HG03342 (cell line): ENCODE data around the gene OR52K2.
"Not testable (repeated sequence)": the region's sequence is repeated elsewhere in the genome, so short reads cannot be mapped to it uniquely, and the experiment has no call there.

ENCODE experiments used
- ATAC-seq: cut with Tn5 transposase; IDR thresholded peaks from one replicate; pipeline ENCODE4 v1.9.1; 2021; ENCODE audit warnings: mild to moderate bottlenecking, moderate library complexity; ENCODE audit not compliant: unreplicated experiment

The OR52K2 gene

DNA sequence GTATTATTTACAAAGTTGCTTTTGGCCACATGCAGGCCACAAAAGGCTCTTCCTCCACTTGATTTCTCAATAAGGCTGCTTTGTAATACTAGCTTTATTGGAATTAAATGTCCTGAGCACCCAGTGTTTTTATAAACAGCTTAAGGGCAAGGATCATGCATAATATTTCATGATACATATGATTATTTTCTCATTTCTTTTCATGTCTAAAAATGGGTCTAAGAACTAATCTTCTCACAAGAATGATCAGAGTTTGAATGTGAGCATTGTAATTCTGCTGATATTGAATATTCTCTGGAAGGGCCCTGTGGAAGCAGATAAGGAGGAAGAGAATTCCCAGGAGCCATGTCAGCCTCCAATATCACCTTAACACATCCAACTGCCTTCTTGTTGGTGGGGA, at the start of gene OR52K2:
Gene OR52K2 (plus strand): TSS at position 301 of the 400 bp plus-strand sequence. CDS start 45 bp downstream, at position 346.
- no peak for ATAC-seq

DNA sequence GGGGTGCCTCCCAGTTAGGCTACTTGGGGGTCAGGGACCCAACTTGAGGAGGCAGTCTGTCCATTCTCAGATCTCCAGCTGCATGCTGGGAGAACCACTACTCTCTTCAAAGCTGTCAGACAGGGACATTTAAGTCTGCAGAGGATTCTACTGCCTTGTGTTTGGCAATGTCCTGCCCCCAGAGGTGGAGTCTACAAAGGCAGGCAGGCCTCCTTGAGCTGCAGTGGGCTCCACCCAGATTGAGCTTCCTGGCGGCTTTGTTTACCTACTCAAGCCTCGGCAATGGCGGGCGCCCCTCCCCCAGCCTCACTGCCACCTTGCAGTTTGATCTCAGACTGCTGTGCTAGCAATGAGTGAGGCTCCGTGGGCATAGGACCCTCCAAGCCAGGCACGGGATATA, 42.9 kb upstream of the OR52K2 start:
- ATAC-seq: not testable (repeated sequence)

DNA sequence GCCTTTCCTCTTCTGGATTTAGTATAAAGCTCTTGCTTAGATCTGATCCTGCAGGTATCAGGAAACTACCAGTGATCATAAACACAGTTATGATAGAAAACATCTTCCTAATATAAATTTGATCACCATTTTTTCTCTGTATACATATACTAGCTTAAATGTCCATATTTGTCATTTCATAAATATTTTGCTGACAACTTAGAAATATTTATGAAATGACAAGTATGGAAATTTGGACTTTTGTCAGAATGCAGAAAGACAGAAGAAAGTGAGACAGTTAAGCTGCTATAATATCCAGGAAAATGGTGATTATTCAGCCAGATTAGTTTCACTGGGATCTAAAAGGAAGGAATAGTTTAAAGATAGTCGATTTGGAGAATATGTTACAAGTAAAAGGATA, 32.8 kb upstream of the OR52K2 start:
- no peak for ATAC-seq

DNA sequence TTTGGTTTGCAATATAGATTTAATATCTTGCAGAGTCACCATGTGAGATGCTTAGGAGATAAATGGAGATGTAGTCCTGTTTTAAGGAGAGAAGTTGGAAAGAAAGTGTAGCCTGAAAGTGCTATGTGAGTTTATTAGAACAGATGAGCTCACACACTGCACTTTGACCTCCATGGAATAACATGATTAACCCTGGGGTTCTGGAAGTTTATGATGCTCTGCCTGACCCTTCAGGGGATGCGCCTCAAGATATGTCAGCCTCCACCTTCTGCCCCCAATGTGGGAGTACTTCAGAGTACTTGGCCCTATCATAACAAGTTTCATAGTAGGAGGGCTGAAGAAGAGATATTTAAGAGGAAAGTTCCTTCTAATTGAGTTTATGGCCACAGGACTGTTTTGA, 32.3 kb upstream of the OR52K2 start:
- no peak for ATAC-seq

DNA sequence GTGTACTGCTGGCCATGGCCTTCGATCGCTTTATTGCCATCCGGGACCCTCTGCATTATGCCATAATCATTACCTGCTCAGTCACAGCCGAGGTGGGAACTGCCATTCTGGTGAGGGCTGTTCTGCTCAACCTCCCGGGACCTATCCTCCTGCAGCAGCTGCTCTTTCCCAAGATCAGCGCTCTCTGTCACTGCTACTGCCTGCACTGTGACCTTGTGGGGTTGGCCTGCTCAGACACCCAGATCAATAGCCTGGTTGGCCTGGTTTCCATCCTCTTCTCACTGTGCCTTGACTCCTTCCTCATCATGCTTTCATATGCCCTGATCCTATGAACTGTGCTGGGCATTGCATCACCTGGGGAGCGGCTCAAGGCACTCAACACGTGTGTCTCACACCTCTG, 30.7 kb upstream of the OR52K2 start:
- ATAC-seq: no peak

DNA sequence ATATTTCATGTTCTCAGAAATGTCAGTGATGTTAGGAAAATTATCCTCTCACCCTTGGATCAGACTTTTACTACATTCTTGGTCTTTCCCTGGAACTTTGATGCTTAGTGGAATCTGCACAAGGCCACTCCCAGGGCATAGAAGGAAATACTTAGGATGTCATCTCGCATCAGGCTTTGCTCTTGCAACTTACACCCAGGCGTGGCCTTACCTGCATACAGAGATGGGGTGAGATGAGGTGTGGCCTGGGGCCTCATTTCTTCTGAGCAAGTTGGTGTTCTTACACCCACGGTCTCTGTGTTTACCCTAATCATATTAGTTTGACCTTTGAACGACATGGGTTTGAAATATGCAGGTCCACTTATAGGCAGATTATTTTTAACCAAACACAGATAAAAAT, 19.0 kb upstream of the OR52K2 start:
- no peak for ATAC-seq

DNA sequence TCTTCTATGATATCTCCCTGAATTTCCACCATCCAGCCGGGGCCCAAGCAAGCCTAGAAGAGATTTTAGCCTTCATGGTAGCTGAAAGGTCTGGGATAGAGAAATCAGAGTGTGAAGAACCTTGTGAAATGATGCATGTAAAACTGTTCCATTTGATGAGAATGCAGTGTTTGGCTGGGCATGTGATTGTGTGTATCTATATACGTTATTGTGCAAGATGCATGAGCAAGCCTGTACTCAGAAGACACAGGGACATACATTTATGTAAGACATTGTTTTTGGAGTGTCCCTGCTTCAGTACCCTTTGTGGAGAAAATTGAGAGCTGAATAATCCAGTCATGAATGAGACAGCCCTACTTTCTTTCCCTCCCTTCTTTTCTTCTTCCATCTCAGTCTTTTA, 15.2 kb upstream of the OR52K2 start:
- no peak for ATAC-seq

DNA sequence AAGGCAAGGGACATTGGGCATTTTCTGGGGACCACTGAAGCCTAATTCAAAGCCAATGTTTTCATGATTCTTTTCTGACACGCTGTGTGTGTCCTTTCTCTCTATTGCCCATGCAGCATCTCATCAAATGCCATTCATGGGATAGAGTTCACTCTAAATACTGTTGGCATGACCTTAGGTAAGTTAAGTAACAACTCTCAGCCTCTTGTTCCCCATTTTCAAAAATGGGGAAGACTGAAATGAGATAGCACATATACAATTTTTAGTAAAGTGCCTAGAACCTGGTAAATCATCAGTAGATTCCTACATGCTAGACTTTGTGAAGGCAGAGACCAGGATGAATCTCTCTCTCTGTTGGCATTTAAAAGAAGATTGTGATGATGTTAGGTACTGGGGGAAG, 12.7 kb upstream of the OR52K2 start:
- no peak for ATAC-seq

DNA sequence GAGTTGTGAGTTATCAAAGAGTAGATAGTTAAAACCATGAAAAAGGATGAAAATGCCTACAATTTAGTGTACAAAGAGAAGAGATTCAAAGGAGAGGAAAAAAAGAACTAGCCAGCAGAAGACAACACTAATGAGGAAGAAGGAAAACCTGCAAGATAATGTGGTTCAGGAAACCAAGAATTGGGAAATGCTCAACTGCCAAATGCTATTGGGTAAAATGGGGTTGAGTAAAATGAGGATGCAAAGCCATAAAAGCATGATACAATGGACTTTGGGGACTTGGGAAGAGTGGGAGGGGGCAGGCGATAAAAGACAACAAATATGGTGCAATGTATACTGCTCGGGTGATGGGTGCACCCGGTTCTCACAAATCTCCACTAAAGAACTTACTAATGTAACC, 7.6 kb upstream of the OR52K2 start:
- no peak for ATAC-seq

DNA sequence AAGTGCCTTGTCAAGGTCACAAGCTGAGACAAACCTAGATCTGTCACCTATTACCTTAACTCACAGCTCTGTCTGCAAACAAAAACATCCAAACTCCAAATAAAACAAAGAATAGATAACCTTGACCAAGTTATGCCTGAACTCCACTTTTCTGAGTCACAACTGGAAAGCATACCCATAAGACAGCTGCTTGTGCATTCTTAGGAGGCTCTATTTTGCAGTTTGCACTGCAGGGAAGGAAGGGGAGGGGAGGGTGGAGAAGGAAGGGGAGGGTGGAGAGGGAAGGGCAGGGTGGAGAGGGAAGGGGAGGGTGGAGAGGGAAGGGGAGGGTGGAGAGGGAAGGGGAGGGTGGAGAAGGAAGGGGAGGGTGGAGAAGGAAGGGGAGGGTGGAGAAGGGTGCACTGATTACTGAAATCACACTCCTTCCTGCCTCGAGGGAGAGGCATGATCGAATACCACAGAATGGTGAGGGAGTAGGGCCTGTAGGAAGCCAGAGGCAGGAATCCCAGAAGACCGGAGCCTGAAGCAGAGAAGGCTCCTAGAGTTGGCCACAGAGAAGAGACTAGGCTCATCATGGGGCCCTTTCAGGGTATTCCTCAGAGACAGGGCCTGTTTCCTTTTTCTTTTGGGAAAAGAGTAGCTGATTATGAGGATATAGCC, 5.7 kb upstream of the OR52K2 start:
- no peak for ATAC-seq

DNA sequence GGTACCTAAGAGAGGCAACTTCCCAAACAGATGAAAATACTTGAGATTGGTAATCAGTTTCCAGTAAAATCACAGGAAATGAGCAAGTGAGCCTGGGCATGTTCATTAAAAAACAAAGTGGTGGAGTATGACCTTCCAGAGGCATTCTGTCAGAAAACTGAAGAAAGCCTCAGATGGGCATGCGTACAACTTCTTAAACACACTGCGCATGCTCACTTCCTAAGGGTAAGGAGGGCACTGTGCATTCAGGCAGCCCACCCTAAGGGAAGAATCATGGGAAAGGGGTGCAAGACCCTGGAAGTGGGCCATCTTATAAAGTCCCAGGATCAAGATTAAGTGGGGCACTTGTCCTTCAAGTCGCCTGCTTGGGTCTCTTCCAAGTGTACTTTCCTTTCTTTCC, 4.0 kb downstream of the OR52K2 start:
- ATAC-seq: no peak

DNA sequence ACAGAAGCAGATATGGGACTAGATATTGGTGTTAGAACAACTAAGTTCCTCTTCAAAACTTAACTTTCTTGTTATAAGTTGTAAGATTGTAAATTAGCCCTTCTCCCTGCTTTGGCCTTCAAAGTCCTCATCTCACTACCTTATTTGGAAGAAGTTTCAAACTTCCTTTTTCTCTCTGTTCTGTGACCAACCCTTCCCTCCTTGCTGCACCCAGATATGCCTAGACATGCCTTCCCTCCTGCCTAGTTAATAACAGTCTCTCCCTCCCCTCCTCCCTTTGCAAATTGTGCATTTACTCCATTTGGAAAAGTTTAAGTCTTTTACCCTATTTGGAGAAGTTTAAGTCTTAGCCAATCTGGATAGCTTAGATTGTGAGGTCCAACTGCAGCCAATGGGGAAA, 4.9 kb downstream of the OR52K2 start:
- ATAC-seq: no peak

DNA sequence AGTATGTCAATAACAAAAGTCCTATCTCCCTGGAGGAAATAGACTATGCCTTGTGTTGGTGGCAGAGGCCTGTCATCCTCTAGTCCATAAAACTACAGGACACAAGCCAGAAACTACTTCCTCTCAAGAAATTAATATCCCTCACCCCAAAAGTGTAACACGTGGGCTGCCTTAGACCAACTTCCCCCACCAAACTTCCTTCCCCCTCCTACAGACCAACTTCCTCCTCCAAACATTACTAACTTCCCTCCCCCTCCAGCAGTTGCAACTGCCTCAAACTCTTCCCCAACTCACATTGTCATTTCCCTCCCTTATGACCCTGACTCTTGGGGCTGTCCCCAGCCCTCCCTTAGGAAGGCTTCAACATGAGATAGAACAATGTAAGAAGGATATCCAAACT, 6.3 kb downstream of the OR52K2 start:
- ATAC-seq: no peak

DNA sequence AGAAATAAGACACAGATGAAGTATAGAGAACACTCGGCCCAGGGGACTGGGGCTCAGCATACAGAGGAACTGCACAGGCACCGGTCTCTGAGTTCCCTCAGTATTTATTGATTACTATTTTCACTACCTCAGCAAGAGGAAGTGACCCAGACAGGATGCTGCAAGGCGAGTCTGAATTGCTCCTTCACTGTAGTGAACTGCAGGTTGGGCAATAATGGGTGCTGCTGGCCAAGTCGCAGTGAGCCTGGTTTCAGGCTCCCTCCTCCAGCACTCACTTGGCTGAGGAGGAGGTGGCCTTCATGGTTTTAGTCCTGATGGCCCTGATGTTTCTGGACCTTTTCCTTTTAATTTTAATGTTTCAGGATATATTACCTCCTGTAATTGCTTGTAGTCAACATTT, 10.4 kb downstream of the OR52K2 start:
- peak; percentile 72 for ATAC-seq

DNA sequence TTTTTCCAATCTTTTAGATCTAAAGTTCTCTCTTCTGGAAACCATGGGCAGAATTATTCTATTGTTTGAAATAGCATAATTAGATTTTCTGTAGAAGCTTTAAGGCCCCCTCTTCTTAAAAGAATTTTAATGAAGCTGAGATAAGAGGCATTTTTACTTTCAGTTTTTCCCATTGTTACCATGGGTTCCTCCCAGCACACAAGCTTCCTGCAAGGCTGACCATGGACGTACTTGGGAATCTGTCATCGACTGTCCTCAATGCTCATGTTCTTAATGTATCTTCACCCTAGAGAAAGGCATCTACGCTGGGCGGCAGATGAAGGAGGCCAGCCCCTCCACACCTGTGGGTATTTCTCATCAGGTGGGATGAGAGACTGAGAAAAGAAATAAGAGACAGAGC, 11.1 kb downstream of the OR52K2 start:
- no peak for ATAC-seq

DNA sequence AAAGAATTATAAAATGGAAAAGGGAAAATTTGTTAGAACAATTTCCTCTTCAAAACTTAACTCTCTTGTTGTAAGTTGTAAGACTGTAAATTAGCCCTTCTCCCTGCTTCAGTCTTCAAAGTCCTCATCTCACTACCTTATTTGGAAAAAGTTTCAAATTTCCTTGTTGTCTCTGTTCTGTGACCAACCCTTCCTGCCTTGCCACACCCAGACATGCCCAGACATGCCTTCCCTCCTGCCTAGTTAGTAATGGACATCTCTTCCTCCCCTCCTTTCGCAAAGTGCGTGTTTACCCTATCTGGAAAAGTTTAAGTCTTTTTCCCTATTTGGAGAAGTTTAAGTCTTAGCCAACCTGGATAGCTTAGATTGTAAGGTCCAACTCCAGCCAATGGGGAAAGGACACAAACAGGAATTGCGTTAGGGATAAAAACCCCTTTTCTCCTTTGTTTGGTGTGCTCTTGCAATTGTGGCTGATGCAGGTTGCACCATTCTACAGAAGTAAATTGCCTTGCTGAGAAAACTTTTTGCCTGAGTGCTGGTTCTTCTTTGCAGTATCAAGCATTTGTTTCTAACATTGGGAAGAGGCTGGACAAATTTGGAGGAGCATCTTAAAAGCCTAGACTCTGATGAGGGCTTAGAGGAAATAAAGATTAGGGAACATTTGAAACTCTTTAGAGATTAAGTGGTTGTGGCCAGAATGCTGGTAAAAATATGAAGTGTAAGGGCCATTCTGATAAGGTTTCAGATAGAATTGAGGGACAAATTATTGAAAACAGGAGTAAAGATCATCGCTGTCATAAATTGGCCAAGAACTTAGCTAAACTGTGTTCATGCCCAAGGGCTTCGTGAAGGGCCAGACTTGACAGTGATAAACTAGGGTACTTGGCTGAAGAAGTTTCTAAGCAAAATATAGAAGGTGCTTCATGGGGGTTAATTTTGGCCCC, 15.4 kb downstream of the OR52K2 start:
- no peak for ATAC-seq

DNA sequence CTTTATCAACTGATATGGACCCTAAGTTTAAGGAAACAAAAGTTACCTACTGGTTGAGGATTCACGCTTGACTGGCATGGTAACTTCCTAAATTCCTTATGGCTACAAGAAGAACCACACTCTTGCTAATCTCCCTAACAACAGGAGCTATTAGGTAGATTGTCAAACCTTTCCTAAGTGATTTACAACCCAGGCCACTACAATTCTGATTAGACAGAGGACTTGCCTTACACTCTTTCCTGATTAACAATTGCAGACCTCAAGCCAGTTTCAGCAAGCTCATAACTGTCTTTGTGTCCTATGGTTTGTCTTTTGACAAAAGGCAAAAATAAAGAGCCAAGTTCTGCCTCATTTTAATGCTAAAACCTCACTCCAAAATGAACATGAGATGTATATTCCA, 16.3 kb downstream of the OR52K2 start:
- no peak for ATAC-seq

DNA sequence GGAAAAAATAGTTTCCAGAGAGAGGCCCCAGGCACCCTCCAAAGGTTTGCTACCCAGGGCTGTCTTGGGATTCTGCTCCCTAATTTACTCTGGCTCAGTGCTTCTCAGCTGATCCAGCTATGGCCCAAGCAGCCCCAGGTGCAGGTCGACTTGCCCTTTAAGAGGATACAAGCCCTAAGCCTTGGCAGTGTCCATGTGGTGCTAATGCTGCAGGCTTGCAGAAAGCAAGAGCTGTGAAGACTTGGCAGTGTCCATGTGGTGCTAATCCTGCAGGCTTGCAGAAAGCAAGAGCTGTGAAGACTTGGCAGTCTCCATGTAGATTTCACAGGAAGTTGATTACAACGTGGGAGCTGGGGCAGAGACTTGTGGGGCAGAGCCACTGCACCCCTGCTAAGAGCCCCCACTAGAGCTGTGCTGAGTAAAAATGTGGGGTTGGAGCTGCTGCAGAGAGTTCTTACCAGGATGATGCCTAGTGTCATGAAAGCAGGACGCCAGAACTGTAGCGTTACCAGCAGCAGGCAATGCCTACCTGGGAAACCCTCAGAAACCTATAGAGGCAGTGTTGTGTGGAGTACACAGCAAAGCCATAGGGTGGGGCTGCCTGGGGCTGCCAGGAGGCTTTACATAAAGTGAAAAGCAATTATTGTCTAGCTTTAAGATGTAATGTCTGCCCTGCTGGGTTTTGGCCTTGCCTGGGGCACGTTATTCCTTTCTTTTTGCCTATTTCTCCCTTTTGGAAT, 17.2 kb downstream of the OR52K2 start:
- no peak for ATAC-seq

DNA sequence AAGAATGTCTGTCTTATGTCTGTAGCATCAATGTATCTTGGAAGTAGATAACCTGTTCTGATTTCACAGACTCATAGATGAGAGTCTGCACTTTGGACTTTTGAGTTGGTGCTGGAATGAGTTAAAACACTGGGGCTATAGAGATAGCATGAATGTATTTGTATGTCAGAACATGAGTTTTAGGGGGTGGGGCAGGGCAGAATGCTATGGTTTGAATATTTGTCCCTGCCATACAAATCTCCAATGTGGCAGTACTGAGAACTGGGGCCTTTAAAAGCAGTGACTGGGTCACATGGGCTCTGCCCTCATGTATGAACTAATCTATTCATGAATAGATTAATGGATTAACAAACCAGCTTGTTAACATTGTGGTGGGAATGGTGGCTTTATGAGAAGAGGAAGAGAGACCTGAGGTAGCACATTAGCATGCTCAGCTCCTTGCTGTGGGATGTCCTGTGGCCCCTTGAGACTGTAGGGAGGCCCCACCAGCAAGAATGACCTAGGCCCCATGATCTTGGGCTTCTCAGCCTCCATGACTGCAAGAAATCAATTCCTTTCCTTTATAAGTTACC, 17.9 kb downstream of the OR52K2 start:
- no peak for ATAC-seq

DNA sequence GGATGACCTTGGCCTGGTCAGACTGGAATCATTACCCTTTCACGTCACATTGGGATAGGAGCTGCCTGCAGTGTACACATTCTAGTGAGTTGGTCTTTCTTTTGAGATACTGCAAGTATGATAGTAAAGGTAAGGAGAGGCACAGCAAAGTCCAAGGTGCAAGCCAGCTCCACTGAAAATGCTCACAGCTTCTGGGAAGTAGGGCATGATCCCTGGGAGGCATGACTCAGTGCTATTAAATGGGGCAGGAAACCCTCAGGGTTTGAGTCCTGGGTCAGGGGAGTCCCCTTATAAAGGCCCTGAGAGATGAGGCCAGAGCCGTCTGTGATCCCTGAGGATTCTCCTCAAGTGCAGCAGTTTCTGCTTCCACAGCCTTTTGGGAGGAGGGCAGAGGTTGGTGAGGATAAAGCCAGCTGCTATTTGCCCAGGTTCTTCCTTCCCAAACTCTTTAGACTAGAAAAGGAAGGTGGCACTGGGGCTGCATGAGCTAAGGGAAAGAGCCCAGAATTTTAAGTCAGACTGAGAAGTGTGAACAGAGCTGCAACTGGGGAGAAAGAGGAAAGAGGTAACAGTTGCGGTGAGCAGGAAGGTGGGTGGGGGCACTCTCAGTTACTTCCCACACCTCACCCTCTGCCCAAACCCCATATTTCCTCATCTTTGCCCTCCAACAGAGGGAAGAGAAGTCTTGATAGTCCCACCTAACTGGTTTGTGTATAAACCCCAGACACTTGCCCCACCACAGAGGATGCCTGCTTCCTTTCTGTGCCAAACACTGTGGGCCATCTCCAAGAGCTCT, 18.9 kb downstream of the OR52K2 start:
- no peak for ATAC-seq
